NT2/D1 (cell line): ENCODE results near the gene PTPRQ.
A peak's percentile ranks its signal among the peaks of the same experiment; 100 is the strongest.

ENCODE experiments used
- DNase-seq: peaks from one replicate; pipeline ENCODE4 v3.0.0-alpha.2; 2011; ENCODE audit warnings: low read depth, low spot score
- H3K27me3 ChIP-seq: 2 replicates; pipeline ENCODE4 v1.6.0; 2011; ENCODE audit warnings: mild to moderate bottlenecking; ENCODE audit not compliant: insufficient read length, insufficient read depth
- H3K36me3 ChIP-seq: 2 replicates; pipeline ENCODE4 v1.6.1; 2011; ENCODE audit warnings: mild to moderate bottlenecking, low read length, mixed read lengths; ENCODE audit not compliant: insufficient read depth, insufficient read length
- H3K4me1 ChIP-seq: 2 replicates; pipeline ENCODE4 v1.5.1; 2011; ENCODE audit not compliant: insufficient read depth, insufficient read length
- H3K4me3 ChIP-seq: 2 replicates; pipeline ENCODE4 v1.5.1; 2011; ENCODE audit warnings: low read depth; ENCODE audit not compliant: insufficient read length
- H3K9ac ChIP-seq: 2 replicates; pipeline ENCODE4 v1.6.0; 2011; ENCODE audit warnings: low read depth; ENCODE audit not compliant: insufficient read length
- H3K9me3 ChIP-seq: 2 replicates; pipeline ENCODE4 v1.5.1; 2011; ENCODE audit warnings: mild to moderate bottlenecking, low read length; ENCODE audit not compliant: insufficient read depth
- SUZ12 ChIP-seq: IDR thresholded peaks from 2 replicates; pipeline ENCODE4 v1.6.1; 2011; ENCODE audit not compliant: insufficient read length, insufficient read depth; ENCODE audit errors: extremely low read depth
- YY1 ChIP-seq: IDR thresholded peaks from 2 replicates; pipeline ENCODE4 v1.6.1; 2011; ENCODE audit not compliant: insufficient read length, insufficient read depth
- ZNF274 ChIP-seq: IDR thresholded peaks from 2 replicates; pipeline ENCODE4 v1.6.1; 2011; ENCODE audit warnings: mild to moderate bottlenecking, low read depth, low read length

The PTPRQ gene

DNA sequence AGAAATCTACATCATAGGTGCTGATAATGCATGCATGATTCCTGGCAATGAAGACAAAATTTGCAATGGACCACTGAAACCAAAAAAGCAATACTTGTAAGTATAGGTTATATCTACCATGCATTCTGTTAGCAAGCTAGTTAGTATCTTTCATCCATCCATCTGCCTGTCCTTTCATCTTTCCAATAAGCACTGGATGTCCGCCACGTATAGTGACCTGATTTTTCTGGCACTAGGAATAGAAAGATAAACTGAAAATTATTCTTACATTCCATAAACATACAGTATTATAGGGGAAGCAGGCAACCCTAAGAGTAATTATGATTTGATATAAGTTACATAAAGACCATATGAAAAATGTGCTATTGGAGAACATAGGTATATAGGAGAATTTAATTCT is 176.2 kb downstream of the PTPRQ start:
- H3K27me3 ChIP-seq: no peaks in the 10 kb centered on the region
- TF ChIP-seq SUZ12: no peak
- TF ChIP-seq YY1: no peak
- no peak for TF ChIP-seq ZNF274
- no peaks in the 10 kb centered on the region for H3K4me1 ChIP-seq
- DNase-seq: no peak
- H3K4me3 ChIP-seq: no peak overlapping the region
- no peaks in the 10 kb centered on the region for H3K9me3 ChIP-seq
- no peak overlapping the region for H3K9ac ChIP-seq
- no peaks in the 10 kb centered on the region for H3K36me3 ChIP-seq

DNA sequence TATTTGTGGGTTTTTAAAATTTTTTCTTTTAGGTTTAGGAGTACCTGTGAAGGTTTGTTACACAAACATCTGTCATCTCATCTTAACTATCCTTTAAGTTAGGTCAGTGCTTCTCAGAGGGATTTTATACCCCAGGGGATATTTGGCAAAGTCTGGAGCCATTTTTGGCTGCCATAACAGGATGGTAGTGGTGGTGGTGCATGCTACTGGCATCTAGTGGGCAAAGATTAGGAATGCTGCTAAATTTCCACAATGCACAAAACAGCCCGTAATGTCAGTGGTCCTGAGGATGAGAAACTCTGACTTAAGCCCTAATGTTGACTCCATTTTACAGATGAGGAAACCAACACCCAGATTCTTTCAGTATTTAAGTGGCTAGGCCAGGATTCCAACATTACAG is 178.2 kb downstream of the PTPRQ start:
- TF ChIP-seq SUZ12 (no peak), YY1 (no peak), ZNF274 (no peak)
- Histone ChIP-seq H3K36me3 (no peaks in the 10 kb centered on the region), H3K27me3 (no peaks in the 10 kb centered on the region), H3K9ac (no peak overlapping the region), H3K4me3 (no peak overlapping the region), H3K4me1 (no peaks in the 10 kb centered on the region), H3K9me3 (no peaks in the 10 kb centered on the region)
- no peak for DNase-seq

DNA sequence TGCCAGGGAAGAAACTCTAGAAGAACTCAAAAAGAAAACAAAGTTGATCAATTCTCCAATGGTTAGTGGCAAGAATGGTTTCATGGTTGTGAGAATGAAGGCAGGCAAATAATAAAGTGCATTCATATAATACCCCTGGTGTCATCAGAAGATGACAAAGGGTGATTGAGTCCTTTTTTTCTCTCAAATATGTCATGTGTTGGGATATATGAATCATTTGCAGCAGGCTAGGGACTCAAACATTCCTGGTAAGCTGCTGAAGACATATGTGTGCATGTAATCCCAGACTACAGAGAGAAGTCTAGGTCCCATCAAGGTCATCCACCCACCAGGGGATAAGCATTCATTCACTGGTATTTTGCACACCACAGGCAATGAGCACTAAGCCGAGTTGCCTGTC is 181.0 kb downstream of the PTPRQ start:
- Histone ChIP-seq H3K27me3 (no peaks in the 10 kb centered on the region), H3K9ac (no peak overlapping the region), H3K4me1 (no peaks in the 10 kb centered on the region), H3K9me3 (no peaks in the 10 kb centered on the region), H3K4me3 (no peak overlapping the region), H3K36me3 (no peaks in the 10 kb centered on the region)
- TF ChIP-seq YY1 (no peak), ZNF274 (no peak), SUZ12 (no peak)
- DNase-seq: no peak

DNA sequence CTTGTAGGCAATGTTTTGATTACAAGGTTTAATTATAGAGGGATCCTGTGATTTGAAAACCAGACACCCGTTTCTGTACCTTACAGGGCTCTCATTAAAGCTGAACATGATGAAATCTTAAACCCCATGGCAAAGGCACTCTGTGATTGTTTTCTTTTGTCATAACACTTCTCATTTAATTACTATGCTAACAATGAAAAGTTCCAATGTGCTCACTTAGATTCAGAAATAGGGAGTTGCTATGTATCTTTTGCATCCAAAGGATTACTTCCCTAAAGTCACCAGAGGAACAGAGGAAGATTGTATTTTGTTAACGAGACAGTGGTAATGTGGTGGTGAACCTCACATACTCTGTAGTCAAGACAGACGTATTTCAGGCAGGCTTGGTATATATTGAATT is 181.9 kb downstream of the PTPRQ start:
- no peaks in the 10 kb centered on the region for H3K9me3 ChIP-seq
- H3K27me3 ChIP-seq: no peaks in the 10 kb centered on the region
- H3K4me1 ChIP-seq: no peaks in the 10 kb centered on the region
- TF ChIP-seq ZNF274: no peak
- TF ChIP-seq SUZ12: no peak
- no peak for TF ChIP-seq YY1
- no peak for DNase-seq
- no peak overlapping the region for H3K4me3 ChIP-seq
- H3K9ac ChIP-seq: no peak overlapping the region
- no peaks in the 10 kb centered on the region for H3K36me3 ChIP-seq

DNA sequence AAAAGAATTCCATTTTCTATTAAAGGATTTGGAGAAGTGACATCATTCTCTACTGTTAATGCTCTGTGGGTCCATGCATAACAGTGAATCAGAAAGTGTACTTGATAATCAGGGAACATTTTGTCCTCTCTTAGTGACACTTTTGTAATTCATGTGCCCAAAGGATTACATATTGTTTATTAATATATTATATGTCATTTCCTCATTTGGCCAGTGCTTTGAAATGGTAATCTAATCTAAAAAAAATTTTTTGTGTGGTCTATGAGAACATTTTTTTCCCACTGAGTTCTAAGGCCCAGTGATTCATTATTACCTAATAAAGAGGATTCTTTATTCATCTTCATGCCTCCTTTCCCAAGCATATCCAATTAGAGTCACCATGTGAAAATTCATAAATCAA is 183.7 kb downstream of the PTPRQ start:
- Histone ChIP-seq H3K36me3 (no peaks in the 10 kb centered on the region), H3K4me1 (no peaks in the 10 kb centered on the region), H3K9me3 (no peaks in the 10 kb centered on the region), H3K27me3 (no peaks in the 10 kb centered on the region), H3K4me3 (no peak overlapping the region), H3K9ac (no peak overlapping the region)
- no peak for DNase-seq
- TF ChIP-seq YY1: no peak

DNA sequence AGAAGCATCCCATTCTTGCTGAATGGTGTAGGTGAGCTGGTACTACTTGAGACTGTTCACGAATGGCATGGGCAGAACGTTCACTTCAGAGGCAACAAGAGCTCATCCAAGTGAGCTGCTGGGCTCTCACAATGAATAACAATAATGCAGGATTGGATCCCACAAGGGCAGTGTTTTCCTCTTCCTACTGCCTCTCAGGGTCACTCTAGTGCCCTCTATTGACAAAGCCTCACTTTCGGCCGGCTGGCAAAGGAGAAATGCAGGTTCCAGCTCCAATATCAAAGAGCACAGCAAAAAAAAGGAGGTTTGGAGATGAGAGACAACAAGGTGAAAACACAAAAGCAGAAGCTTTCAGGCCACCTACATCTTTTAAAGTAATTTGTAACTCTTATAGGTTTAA is 188.8 kb downstream of the PTPRQ start:
- H3K4me1 ChIP-seq: no peaks in the 10 kb centered on the region
- no peaks in the 10 kb centered on the region for H3K36me3 ChIP-seq
- DNase-seq: peak; percentile 61
- no peak for TF ChIP-seq SUZ12
- no peak for TF ChIP-seq ZNF274
- H3K9me3 ChIP-seq: no peaks in the 10 kb centered on the region
- H3K27me3 ChIP-seq: no peaks in the 10 kb centered on the region
- H3K4me3 ChIP-seq: no peak overlapping the region
- H3K9ac ChIP-seq: no peak overlapping the region

DNA sequence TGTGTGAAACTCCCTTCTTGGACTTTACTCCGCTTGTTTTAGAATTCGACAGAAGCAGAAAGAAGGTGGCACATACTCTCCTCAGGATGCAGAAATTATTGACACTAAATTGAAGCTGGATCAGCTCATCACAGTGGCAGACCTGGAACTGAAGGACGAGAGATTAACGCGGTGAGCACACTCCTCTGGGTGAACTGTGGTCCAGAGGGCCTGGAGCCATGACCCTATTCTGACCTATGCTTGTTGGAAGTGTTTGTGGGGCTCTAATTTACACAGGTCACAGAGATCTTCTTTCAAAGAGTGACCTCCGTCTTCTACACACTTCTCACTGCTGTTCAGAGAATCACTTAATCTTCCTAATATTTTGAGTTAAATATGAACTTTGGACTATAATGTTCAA is 190.9 kb downstream of the PTPRQ start:
- H3K9me3 ChIP-seq: no peaks in the 10 kb centered on the region
- H3K4me1 ChIP-seq: no peaks in the 10 kb centered on the region
- TF ChIP-seq ZNF274 (no peak), YY1 (no peak), SUZ12 (no peak)
- no peaks in the 10 kb centered on the region for H3K27me3 ChIP-seq
- no peaks in the 10 kb centered on the region for H3K36me3 ChIP-seq
- DNase-seq: no peak
- H3K9ac ChIP-seq: no peak overlapping the region
- no peak overlapping the region for H3K4me3 ChIP-seq

DNA sequence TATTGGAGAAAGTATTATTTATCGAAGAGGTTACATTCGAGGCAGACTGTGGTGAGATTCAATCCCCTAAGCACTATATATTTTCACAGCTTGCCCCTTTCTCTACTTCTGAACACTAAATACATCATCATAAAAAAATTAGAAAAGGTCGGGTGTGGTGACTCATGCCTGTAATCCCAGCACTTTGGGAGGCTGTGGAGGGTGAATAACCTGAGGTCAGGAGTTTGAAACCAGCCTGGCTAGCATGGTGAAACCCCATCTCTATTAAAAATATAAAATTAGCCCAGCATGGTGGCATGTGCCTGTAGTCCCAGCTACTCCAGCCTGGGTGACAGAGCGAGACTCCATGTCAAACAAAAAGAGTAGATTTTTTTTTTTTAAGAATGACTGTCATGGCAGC is 192.8 kb downstream of the PTPRQ start:
- H3K4me3 ChIP-seq: no peak overlapping the region
- H3K9me3 ChIP-seq: no peaks in the 10 kb centered on the region
- H3K9ac ChIP-seq: no peak overlapping the region
- no peak for TF ChIP-seq SUZ12
- TF ChIP-seq ZNF274: no peak
- TF ChIP-seq YY1: no peak
- no peaks in the 10 kb centered on the region for H3K27me3 ChIP-seq
- H3K4me1 ChIP-seq: no peaks in the 10 kb centered on the region
- DNase-seq: no peak
- H3K36me3 ChIP-seq: no peaks in the 10 kb centered on the region
